HS-5 (cell line): ENCODE data around the gene ADORA3.
"Not testable (repeated sequence)": the region's sequence is repeated elsewhere in the genome, so short reads cannot be mapped to it uniquely, and the experiment has no call there.

Source experiments
- DNase-seq: peaks from one replicate; pipeline ENCODE4 v3.0.0-alpha.2; 2012; ENCODE audit warnings: low read depth

ADORA3 gene

GRCh38 chr1:111503585-111504060 lies at the start of gene ADORA3, which contains the start of gene TMIGD3:
Gene ADORA3, minus strand, starts transcription at chr1:111503633. Its CDS starts 279 bp downstream, at chr1:111503354.
Gene TMIGD3, minus strand, starts transcription at chr1:111503633. Its CDS starts 279 bp downstream, at chr1:111503354.
- no peak for DNase-seq

GRCh38 chr1:111553196-111553595 lies 49.8 kb upstream of the ADORA3 start:
- DNase-seq = peak; percentile 85

GRCh38 chr1:111552587-111552986 lies 49.2 kb upstream of the ADORA3 start:
- DNase-seq = no peak

- DNase-seq = no peak
Measured at GRCh38 chr1:111551623-111552411, 48.4 kb upstream of the ADORA3 start.

- not testable (repeated sequence) for DNase-seq
Measured at GRCh38 chr1:111547786-111548185, 44.4 kb upstream of the ADORA3 start.

- no peak for DNase-seq
Measured at GRCh38 chr1:111542187-111542586, 38.8 kb upstream of the ADORA3 start.

GRCh38 chr1:111541721-111542120 lies 38.3 kb upstream of the ADORA3 start:
- DNase-seq = peak; percentile 65

- no peak for DNase-seq
Measured at GRCh38 chr1:111540928-111541327, 37.5 kb upstream of the ADORA3 start.

- peak; percentile 83 for DNase-seq
Measured at GRCh38 chr1:111538343-111539025, 35.1 kb upstream of the ADORA3 start.

GRCh38 chr1:111535256-111536191 lies 32.1 kb upstream of the ADORA3 start:
- no peak for DNase-seq

- no peak for DNase-seq
Measured at GRCh38 chr1:111520053-111520452, 16.6 kb upstream of the ADORA3 start.

- DNase-seq = no peak
Measured at GRCh38 chr1:111517469-111518225, 14.2 kb upstream of the ADORA3 start.

- no peak for DNase-seq
Measured at GRCh38 chr1:111516005-111516535, 12.6 kb upstream of the ADORA3 start.

- DNase-seq = no peak
Measured at GRCh38 chr1:111515291-111516004, 12.0 kb upstream of the ADORA3 start.

- no peak for DNase-seq
Measured at GRCh38 chr1:111513410-111514020, 10.1 kb upstream of the ADORA3 start.

GRCh38 chr1:111512931-111513330 lies 9.5 kb upstream of the ADORA3 start:
- DNase-seq = no peak

GRCh38 chr1:111512132-111512889 lies 8.9 kb upstream of the ADORA3 start:
- DNase-seq = no peak

GRCh38 chr1:111511370-111511769 lies 7.9 kb upstream of the ADORA3 start:
- DNase-seq = no peak

- DNase-seq = no peak
Measured at GRCh38 chr1:111509997-111510375, 6.6 kb upstream of the ADORA3 start.
